Fibroblast of the aortic adventitia (primary cell): ENCODE measurements around the gene EHD1. TPM values are rescaled to one million over a fixed set of nuclear protein-coding genes. Genes with fewer than 3 reads are reported as not detected.

Experiments
- DNase-seq: peaks from one replicate; pipeline ENCODE4 v3.0.0-alpha.2; 2010; ENCODE audit warnings: low read depth
- H3K4me3 ChIP-seq: 2 replicates; pipeline ENCODE4 v1.5.1; 2011; ENCODE audit warnings: low read depth, mild to moderate bottlenecking, control low read depth, low read length, moderate library complexity
- total RNA-seq: library from RNA; depleted of rRNA; stranded (reverse); fragments of >200 nt; gene quantifications from 2 replicates; pipeline ENCODE4 v1.2.3, GENCODE V29; 2012; ENCODE audit warnings: low replicate concordance
- TF ChIP-seq, protein P1 (sequence below): IDR thresholded peaks from 2 replicates; pipeline ENCODE4 v1.5.1; 2011; ENCODE audit warnings: mild to moderate bottlenecking, low read length, control low read depth, inconsistent platforms; ENCODE audit not compliant: insufficient read depth

The EHD1 gene
- total RNA-seq, 1 donor, result 68.1 TPM

DNA sequence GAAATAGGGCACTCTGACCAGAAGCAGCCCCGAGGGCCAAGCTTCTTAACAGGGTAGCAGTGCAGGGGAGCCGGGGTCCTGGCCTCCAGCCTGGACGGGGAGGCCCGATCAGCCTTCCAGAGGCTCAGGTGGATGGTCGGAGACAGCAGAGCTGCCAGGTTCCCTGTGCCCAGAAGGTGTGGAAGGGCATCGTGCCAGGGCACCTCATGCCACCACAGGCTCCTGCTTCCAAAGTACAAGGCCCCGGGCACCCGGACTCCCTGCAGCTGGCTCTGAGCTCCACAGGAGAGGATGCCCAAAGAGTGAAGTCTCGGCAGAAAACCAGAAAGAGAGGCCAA, 14.3 kb downstream of the EHD1 start:
- TF ChIP-seq, protein P1, sequence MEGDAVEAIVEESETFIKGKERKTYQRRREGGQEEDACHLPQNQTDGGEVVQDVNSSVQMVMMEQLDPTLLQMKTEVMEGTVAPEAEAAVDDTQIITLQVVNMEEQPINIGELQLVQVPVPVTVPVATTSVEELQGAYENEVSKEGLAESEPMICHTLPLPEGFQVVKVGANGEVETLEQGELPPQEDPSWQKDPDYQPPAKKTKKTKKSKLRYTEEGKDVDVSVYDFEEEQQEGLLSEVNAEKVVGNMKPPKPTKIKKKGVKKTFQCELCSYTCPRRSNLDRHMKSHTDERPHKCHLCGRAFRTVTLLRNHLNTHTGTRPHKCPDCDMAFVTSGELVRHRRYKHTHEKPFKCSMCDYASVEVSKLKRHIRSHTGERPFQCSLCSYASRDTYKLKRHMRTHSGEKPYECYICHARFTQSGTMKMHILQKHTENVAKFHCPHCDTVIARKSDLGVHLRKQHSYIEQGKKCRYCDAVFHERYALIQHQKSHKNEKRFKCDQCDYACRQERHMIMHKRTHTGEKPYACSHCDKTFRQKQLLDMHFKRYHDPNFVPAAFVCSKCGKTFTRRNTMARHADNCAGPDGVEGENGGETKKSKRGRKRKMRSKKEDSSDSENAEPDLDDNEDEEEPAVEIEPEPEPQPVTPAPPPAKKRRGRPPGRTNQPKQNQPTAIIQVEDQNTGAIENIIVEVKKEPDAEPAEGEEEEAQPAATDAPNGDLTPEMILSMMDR, result no peak
- no peak for DNase-seq
- H3K4me3 ChIP-seq, result peak overlapping the region; percentile 28

DNA sequence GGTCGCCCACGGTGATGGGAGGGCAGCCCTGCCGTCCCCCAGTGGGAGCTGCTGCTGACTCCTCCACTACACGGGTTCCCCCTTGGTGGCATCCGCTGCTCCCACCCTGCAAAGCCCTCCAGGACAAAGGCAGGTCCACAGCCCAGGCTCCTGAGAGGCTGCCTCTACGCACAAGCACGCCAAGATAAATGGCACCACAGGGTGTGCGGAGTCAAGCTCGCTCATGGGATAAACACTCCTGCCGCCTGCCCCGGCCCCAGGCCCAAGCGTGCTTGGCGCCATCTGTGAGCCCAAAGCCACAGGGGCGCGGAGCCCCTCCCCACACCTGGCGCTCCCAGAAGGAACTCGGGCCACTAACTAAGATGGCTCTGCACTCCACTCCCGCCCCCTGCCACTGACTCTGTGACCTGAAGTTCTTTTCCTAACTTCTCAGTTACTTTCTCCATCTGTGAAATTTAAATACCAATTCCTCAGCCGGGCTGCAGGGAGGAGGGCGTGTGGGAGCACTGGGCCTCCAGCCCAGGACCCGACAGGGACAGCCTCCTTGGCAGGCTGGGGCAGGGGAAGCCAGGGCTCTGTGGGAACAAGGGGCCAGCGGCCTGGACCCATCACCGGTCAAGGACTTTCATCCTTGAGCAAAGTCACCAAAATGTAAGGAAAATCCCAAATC, 14.9 kb downstream of the EHD1 start:
- TF ChIP-seq, protein P1, result no peak
- DNase-seq, result peak; percentile 41
- no peak overlapping the region for H3K4me3 ChIP-seq

GRCh38 chr11:64862987-64863390, 15.4 kb downstream of the EHD1 start:
- TF ChIP-seq, protein P1, result no peak
- no peak overlapping the region for H3K4me3 ChIP-seq
- DNase-seq, result no peak

DNA sequence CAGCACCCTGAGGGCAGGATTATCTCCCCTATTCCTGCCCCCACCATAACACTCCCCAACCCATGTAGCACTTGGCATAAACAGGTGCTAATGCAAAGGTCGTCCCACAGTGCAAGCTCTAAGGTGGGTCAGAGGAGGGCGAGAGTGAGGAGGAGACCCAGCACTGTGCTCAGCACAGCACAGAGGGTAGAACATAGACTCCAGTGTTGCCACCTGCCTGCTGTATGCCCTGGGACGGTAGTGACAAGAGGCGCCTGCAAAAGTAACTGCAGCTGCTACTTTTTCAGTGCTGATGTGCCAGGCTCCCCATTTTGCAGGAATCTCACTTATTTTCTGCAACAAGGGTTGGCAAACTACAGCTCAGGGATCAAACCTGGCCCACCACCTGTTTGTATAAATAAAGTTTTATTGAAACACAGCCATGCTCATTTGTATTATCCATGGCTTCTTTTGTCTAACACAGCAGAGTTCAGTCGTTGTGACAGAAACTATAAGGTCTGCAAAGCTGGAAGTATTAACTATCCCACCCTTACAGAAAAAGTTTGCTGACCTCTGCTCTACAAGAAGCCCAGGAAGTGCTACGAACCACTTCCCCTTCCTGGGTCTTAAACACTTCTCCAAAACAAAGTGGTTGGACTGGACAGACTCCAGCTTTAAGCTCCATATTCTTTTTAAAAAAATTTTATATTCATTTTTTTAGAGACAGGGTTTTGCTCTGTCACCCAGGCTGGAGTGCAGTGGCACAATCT, 17.0 kb downstream of the EHD1 start:
- no peak overlapping the region for H3K4me3 ChIP-seq
- TF ChIP-seq, protein P1, result no peak
- DNase-seq, result no peak

- TF ChIP-seq, protein P1, result no peak
- no peak for DNase-seq
- no peak overlapping the region for H3K4me3 ChIP-seq
Measured at GRCh38 chr11:64859542-64860414, 18.6 kb downstream of the EHD1 start.

GRCh38 chr11:64858467-64859263, 19.8 kb downstream of the EHD1 start:
- no peak overlapping the region for H3K4me3 ChIP-seq
- DNase-seq, result no peak
- TF ChIP-seq, protein P1, result no peak
